ENCODE data around the gene GALR2.

The GALR2 gene

GRCh38 chr17:76076146-76076764 is 1.7 kb downstream of the GALR2 start:
- no peak for TF ChIP-seq CTCF (IDR thresholded peaks at IDR 0.05)

- no peak for TF ChIP-seq CTCF (IDR thresholded peaks at IDR 0.05)
Observed at GRCh38 chr17:76076765-76077583, 2.4 kb downstream of the GALR2 start.

GRCh38 chr17:76077584-76078110 is 3.1 kb downstream of the GALR2 start:
- TF ChIP-seq CTCF (IDR thresholded peaks at IDR 0.05), result no peak

- TF ChIP-seq CTCF (IDR thresholded peaks at IDR 0.05), result no peak
Observed at GRCh38 chr17:76078860-76079534, 4.4 kb downstream of the GALR2 start, which contains the start of gene ZACN. ZACN (plus strand) TSS chr17:76079182; CDS start chr17:76079265, 83 bp downstream.

GRCh38 chr17:76079535-76079955 is 5.0 kb downstream of the GALR2 start:
- TF ChIP-seq CTCF (IDR thresholded peaks at IDR 0.05), result no peak

- TF ChIP-seq CTCF (IDR thresholded peaks at IDR 0.05), result no peak
Observed at GRCh38 chr17:76079956-76080767, 5.6 kb downstream of the GALR2 start.
